Calu3 (cell line): ENCODE measurements around the gene TRIM9. TPM values are rescaled to one million over a fixed set of nuclear protein-coding genes. Genes with fewer than 3 reads are reported as not detected.

ENCODE experiments used
- BruUV-seq: library from RNA; stranded (reverse); fragments of 400-500 nt; replicated peaks from 2 replicates; lab custom pipeline; 2021; lab: Mats Ljungman, UMichigan
- CTCF ChIA-PET: fragments of 300-600 bp; sonication (Branson Sonifier 250); formaldehyde crosslinking; loops from one replicate; lab custom pipeline; 2022; ENCODE audit warnings: antibody characterized with exemption; lab: Charles Lee
- DNase-seq: peaks from one replicate; pipeline ENCODE4 v3.0.0; 2022
- H3K27ac Mint-ChIP-seq: one replicate; pipeline ENCODE4 v1.8.0; 2022; ENCODE audit warnings: mixed read lengths; ENCODE audit not compliant: unreplicated experiment
- H3K27me3 Mint-ChIP-seq: one replicate; pipeline ENCODE4 v1.8.0; 2022; ENCODE audit warnings: mixed read lengths; ENCODE audit not compliant: unreplicated experiment
- H3K36me3 Mint-ChIP-seq: one replicate; pipeline ENCODE4 v1.8.0; 2022; ENCODE audit warnings: mild to moderate bottlenecking, moderate library complexity, mixed read lengths; ENCODE audit not compliant: insufficient read depth, unreplicated experiment
- H3K4me1 Mint-ChIP-seq: one replicate; pipeline ENCODE4 v1.8.0; 2022; ENCODE audit warnings: mild to moderate bottlenecking, low read depth, mixed read lengths; ENCODE audit not compliant: unreplicated experiment
- H3K4me3 Mint-ChIP-seq: one replicate; pipeline ENCODE4 v1.8.0; 2022; ENCODE audit warnings: mild to moderate bottlenecking, low read depth, moderate library complexity, mixed read lengths; ENCODE audit not compliant: unreplicated experiment
- H3K9me3 Mint-ChIP-seq: one replicate; pipeline ENCODE4 v1.8.0; 2022; ENCODE audit warnings: low read depth, mixed read lengths; ENCODE audit not compliant: unreplicated experiment
- intact Hi-C: fragments of 100-400 bp; cut with micrococcal nuclease; formaldehyde crosslinking; loops from one replicate; pipeline ENCODE4 v1.10.0; 2022; ENCODE audit not compliant: unreplicated experiment
- total RNA-seq: library from RNA; stranded (reverse); gene quantifications from 2 replicates; pipeline ENCODE4 v1.2.3, GENCODE V29; 2022
- TF ChIP-seq, protein P1 (sequence below): fragments of 200-600 bp; IDR thresholded peaks from one replicate; pipeline ENCODE4 v1.8.0; 2022; ENCODE audit warnings: antibody characterized with exemption; ENCODE audit not compliant: unreplicated experiment

Gene TRIM9
- total RNA-seq, 1 experiment from 2014 or later: 1.6 TPM

GRCh38 chr14:51071857-51072256 lies 23.0 kb downstream of the TRIM9 start:
- no peak overlapping the region for H3K4me3 Mint-ChIP-seq
- CTCF ChIA-PET: no interaction called here
- no peak for DNase-seq
- TF ChIP-seq, protein P1, sequence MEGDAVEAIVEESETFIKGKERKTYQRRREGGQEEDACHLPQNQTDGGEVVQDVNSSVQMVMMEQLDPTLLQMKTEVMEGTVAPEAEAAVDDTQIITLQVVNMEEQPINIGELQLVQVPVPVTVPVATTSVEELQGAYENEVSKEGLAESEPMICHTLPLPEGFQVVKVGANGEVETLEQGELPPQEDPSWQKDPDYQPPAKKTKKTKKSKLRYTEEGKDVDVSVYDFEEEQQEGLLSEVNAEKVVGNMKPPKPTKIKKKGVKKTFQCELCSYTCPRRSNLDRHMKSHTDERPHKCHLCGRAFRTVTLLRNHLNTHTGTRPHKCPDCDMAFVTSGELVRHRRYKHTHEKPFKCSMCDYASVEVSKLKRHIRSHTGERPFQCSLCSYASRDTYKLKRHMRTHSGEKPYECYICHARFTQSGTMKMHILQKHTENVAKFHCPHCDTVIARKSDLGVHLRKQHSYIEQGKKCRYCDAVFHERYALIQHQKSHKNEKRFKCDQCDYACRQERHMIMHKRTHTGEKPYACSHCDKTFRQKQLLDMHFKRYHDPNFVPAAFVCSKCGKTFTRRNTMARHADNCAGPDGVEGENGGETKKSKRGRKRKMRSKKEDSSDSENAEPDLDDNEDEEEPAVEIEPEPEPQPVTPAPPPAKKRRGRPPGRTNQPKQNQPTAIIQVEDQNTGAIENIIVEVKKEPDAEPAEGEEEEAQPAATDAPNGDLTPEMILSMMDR: no peak
- no peaks in the 10 kb centered on the region for H3K36me3 Mint-ChIP-seq
- no peaks in the 10 kb centered on the region for H3K9me3 Mint-ChIP-seq
- H3K4me1 Mint-ChIP-seq: no peaks in the 10 kb centered on the region
- H3K27ac Mint-ChIP-seq: no peak overlapping the region
- no TSS peak for BruUV-seq
- no peaks in the 10 kb centered on the region for H3K27me3 Mint-ChIP-seq
- intact Hi-C loops: no loop called here

- no peak for DNase-seq
- H3K27me3 Mint-ChIP-seq: no peaks in the 10 kb centered on the region
- BruUV-seq: no TSS peak
- H3K4me3 Mint-ChIP-seq: no peak overlapping the region
- intact Hi-C loops: no loop called here
- H3K4me1 Mint-ChIP-seq: no peaks in the 10 kb centered on the region
- H3K27ac Mint-ChIP-seq: no peak overlapping the region
- no peaks in the 10 kb centered on the region for H3K36me3 Mint-ChIP-seq
- CTCF ChIA-PET: no interaction called here
- TF ChIP-seq, protein P1: no peak
- no peaks in the 10 kb centered on the region for H3K9me3 Mint-ChIP-seq
These were observed 24.2 kb downstream of the TRIM9 start for GRCh38 chr14:51070726-51071125.

DNA sequence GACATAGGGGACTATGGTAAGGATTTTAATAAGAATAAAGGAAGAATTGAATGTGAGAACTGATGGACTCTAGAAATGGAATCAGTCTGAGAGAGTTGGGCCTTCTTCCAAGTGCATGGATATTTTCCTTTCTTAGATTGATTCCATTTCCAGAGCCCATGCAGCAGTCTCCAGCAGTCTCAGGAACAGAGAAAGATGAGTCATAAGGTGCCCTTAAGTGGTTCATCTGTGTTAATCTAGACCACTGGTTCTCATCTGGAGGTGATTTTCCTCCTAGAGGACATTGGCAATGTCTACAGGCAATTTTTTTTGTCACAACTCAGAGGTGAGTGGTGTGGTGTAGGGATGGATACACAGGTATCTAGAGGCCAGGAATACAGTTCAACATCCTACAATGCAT lies 25.9 kb downstream of the TRIM9 start:
- Mint-ChIP-seq H3K36me3 (no peaks in the 10 kb centered on the region), H3K27me3 (no peaks in the 10 kb centered on the region), H3K9me3 (no peaks in the 10 kb centered on the region), H3K27ac (no peak overlapping the region), H3K4me1 (no peaks in the 10 kb centered on the region), H3K4me3 (no peak overlapping the region)
- no peak for DNase-seq
- BruUV-seq: no TSS peak
- TF ChIP-seq, protein P1: no peak
- intact Hi-C loops: no loop called here
- CTCF ChIA-PET: no interaction called here

GRCh38 chr14:51068268-51068667 lies 26.6 kb downstream of the TRIM9 start:
- no peak overlapping the region for H3K27ac Mint-ChIP-seq
- no peaks in the 10 kb centered on the region for H3K4me1 Mint-ChIP-seq
- intact Hi-C loops: no loop called here
- H3K9me3 Mint-ChIP-seq: no peaks in the 10 kb centered on the region
- H3K27me3 Mint-ChIP-seq: no peaks in the 10 kb centered on the region
- TF ChIP-seq, protein P1: no peak
- no peak overlapping the region for H3K4me3 Mint-ChIP-seq
- no peaks in the 10 kb centered on the region for H3K36me3 Mint-ChIP-seq
- BruUV-seq: no TSS peak
- CTCF ChIA-PET: no interaction called here
- no peak for DNase-seq
